ENCODE results near the gene MGMT. TPM values are rescaled to one million over a fixed set of nuclear protein-coding genes. Genes with fewer than 3 reads are reported as not detected.

MGMT gene
- total RNA-seq, 1 donor from 2014 or later = 25.9 TPM

- no peak overlapping the region for H3K4me3 Mint-ChIP-seq (ENCODE audit: unreplicated experiment)
Measured at GRCh38 chr10:129570185-129570584, 103.1 kb downstream of the MGMT start.

GRCh38 chr10:129579228-129579627, 112.2 kb downstream of the MGMT start:
- no peak for DNase-seq (ENCODE audit: low spot score)
- H3K9me3 Mint-ChIP-seq (ENCODE audit: unreplicated experiment) = no peaks in the 10 kb centered on the region
- no peaks in the 10 kb centered on the region for H3K36me3 Mint-ChIP-seq (ENCODE audit: low read depth, unreplicated experiment)
- TF ChIP-seq CTCF (IDR thresholded peaks at IDR 0.05; ENCODE audit: unreplicated experiment) = no peak
- H3K4me1 Mint-ChIP-seq (ENCODE audit: unreplicated experiment) = peaks cover 4% of the 10 kb centered on the region
- no peak overlapping the region for H3K27ac Mint-ChIP-seq (ENCODE audit: unreplicated experiment)
- H3K4me3 Mint-ChIP-seq (ENCODE audit: unreplicated experiment) = no peak overlapping the region
- H3K27me3 Mint-ChIP-seq (ENCODE audit: unreplicated experiment) = peaks cover 2% of the 10 kb centered on the region

More at GRCh38 chr10:129570185-129570584, 103.1 kb downstream of the MGMT start:
- no peak for TF ChIP-seq CTCF (IDR thresholded peaks at IDR 0.05; ENCODE audit: unreplicated experiment)
- peaks cover 2% of the 10 kb centered on the region for H3K4me1 Mint-ChIP-seq (ENCODE audit: unreplicated experiment)
- H3K9me3 Mint-ChIP-seq (ENCODE audit: unreplicated experiment) = no peaks in the 10 kb centered on the region
- DNase-seq (ENCODE audit: low spot score) = no peak
- H3K27me3 Mint-ChIP-seq (ENCODE audit: unreplicated experiment) = peaks cover 2% of the 10 kb centered on the region
- H3K27ac Mint-ChIP-seq (ENCODE audit: unreplicated experiment) = no peak overlapping the region
- H3K36me3 Mint-ChIP-seq (ENCODE audit: low read depth, unreplicated experiment) = no peaks in the 10 kb centered on the region

GRCh38 chr10:129580010-129580409, 113.0 kb downstream of the MGMT start:
- Mint-ChIP-seq H3K4me1 (ENCODE audit: unreplicated experiment) (peaks cover 4% of the 10 kb centered on the region), H3K9me3 (ENCODE audit: unreplicated experiment) (no peaks in the 10 kb centered on the region), H3K4me3 (ENCODE audit: unreplicated experiment) (no peak overlapping the region), H3K36me3 (ENCODE audit: low read depth, unreplicated experiment) (no peaks in the 10 kb centered on the region), H3K27ac (ENCODE audit: unreplicated experiment) (no peak overlapping the region), H3K27me3 (ENCODE audit: unreplicated experiment) (peaks cover under 1% of the 10 kb centered on the region)
- no peak for TF ChIP-seq CTCF (IDR thresholded peaks at IDR 0.05; ENCODE audit: unreplicated experiment)
- no peak for DNase-seq (ENCODE audit: low spot score)

GRCh38 chr10:129580901-129581300, 113.9 kb downstream of the MGMT start:
- Mint-ChIP-seq H3K36me3 (ENCODE audit: low read depth, unreplicated experiment) (no peaks in the 10 kb centered on the region), H3K27me3 (ENCODE audit: unreplicated experiment) (no peaks in the 10 kb centered on the region), H3K4me3 (ENCODE audit: unreplicated experiment) (no peak overlapping the region), H3K27ac (ENCODE audit: unreplicated experiment) (no peak overlapping the region), H3K9me3 (ENCODE audit: unreplicated experiment) (no peaks in the 10 kb centered on the region), H3K4me1 (ENCODE audit: unreplicated experiment) (peaks cover 4% of the 10 kb centered on the region)
- DNase-seq (ENCODE audit: low spot score) = no peak
- TF ChIP-seq CTCF (IDR thresholded peaks at IDR 0.05; ENCODE audit: unreplicated experiment) = no peak

GRCh38 chr10:129581827-129582411, 114.9 kb downstream of the MGMT start:
- H3K4me3 Mint-ChIP-seq (ENCODE audit: unreplicated experiment) = no peak overlapping the region
- no peak for DNase-seq (ENCODE audit: low spot score)
- TF ChIP-seq CTCF (IDR thresholded peaks at IDR 0.05; ENCODE audit: unreplicated experiment) = no peak
- no peak overlapping the region for H3K27ac Mint-ChIP-seq (ENCODE audit: unreplicated experiment)
- H3K4me1 Mint-ChIP-seq (ENCODE audit: unreplicated experiment) = peaks cover 4% of the 10 kb centered on the region
- no peaks in the 10 kb centered on the region for H3K9me3 Mint-ChIP-seq (ENCODE audit: unreplicated experiment)
- H3K36me3 Mint-ChIP-seq (ENCODE audit: low read depth, unreplicated experiment) = no peaks in the 10 kb centered on the region
- no peaks in the 10 kb centered on the region for H3K27me3 Mint-ChIP-seq (ENCODE audit: unreplicated experiment)
